ENCODE measurements around the gene P3H2.
A peak's percentile ranks its signal among the peaks of the same experiment; 100 is the strongest.
"Not testable (repeated sequence)": the region's sequence is repeated elsewhere in the genome, so short reads cannot be mapped to it uniquely, and the experiment has no call there.

P3H2 gene

DNA sequence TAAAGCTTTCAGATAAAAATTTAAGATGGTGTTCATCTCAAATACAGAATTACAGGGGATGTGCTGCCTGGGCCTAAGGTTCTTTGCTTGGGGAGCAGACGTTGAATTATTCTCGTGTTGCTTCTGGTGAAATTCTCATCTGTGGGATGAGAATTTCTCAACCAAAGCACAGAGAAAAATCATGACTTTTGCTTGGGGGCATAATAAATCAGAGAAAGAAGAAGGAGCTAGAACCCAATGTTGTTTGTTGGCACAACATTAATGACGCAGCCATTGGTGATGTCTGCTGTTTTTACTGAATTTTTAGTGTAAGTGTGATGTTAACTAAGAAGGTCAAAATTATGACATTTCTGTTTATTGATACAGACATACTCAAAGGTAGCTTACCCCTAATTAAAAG lies 35.7 kb downstream of the P3H2 start:
- no peak for DNase-seq (ENCODE audit: low spot score)

DNA sequence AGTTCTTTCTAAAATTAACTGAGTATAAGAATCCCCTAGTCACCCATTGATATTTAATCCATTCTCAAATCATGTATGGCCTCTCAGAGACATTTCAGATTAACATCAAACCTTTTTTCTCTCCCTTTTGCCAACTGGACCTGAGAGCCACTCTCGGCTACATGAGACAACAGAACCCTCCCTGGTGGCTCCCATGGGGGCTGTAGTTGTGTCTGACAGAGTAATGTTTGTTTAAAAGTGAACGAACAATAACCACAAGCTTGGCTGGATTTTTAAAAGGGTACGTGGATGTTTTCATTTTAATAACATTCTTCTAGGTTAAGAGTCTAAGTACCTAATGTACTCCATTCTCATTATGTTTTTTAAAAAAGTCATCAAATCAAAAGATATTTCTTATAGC lies 37.1 kb downstream of the P3H2 start:
- no peak for DNase-seq (ENCODE audit: low spot score)

DNA sequence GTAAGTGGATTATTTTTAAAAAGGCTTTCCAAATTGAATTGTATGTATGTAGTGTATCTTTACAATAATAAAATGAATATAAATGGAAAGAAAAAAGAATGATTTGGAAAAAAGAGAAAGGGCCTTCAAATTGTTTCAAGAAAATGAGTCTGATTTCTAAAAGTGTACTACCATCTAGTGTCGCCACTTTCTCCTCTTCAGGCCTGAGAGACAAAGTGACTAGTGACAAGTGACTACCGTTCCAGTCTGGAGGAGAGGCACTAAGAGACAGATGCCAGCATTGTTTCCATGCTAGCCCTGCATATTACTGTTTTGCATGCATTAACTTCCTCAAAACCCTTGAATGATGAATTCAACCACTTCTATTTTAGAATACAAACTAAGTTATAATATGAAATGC lies 39.3 kb downstream of the P3H2 start:
- no peak for DNase-seq (ENCODE audit: low spot score)

DNA sequence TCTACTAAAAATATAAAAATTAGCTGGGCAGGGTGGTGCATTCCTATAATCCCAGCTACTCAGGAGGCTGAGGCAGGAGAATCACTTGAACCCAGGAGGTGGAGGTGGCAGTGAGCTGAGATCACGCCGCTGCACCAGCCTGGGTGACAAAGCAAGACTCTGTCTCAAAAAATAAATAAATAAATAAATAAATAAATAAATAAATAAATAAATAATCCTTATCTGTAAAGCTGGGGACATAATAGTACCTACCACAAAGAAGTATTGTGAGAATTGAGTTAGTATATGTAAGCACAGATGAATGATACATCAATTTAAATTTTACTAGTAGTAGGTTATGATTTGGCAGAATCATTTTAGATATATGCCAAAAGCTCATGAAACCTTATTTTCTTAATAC lies 41.5 kb downstream of the P3H2 start:
- DNase-seq (ENCODE audit: low spot score) = not testable (repeated sequence)

DNA sequence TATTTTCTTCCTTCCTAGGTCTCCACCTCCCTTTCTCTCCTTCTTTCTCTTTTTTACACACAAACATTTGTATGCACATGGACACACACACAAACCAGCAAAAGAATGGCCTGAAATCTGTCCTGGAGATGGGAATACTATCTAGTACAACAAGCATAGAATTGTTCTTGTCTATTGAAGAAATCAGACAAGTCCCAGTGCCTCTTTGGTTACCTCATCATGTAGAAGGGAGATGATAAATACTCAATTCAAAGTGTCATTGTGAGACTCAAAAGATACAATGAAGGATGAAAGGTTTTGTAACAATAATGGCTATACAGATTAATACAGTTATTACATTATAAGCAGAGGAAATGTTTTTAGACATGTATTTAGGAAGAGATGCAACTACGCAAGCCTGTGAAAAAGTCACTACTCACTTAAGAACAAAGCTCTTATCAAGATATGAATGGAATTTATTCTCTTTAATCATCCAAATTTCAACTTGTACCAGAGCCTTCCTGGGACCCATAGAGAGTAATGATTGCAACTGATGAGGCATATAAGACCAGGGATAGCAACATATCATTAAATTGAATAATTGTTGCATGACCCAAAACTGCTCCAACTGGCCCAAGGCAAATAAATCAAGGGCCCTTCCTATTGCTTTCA lies 43.2 kb downstream of the P3H2 start:
- no peak for DNase-seq (ENCODE audit: low spot score)

DNA sequence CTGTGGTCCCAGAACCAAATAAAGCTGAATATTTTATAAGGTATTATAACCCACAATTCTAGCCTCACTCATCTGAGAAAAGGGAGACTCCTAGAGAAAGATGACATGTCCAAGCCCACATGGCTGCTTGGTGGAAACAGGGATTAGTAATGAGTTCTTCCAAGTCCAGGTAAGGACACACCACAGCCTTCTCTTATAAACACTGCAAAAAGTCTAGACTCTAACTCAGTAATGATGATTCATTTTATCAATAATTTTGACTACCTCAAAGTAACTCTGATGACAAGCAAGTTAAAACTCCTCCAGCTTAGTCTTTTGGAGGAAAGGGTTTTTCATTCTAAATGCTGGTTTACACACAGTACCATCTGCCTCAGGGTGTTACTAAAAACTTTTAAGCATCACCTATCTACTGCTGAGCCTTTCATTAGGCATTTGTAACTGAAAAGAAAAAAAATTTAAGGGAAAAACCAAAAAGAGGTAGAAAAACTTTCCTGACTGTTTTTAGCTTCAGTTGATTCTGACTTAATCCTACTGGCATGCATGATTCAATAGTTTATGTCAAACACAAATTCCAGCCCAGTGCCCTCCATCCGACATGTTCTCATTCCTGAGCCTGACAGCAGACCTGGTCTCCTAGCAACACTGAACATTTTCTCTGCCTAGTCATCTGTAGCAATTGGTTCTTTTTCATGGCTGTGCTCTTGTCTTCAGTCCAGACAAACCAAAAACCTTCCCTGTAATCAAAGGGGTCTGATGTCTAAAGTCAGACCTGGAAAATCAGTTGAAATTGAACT lies 43.9 kb downstream of the P3H2 start:
- DNase-seq (ENCODE audit: low spot score) = peak; percentile 86

DNA sequence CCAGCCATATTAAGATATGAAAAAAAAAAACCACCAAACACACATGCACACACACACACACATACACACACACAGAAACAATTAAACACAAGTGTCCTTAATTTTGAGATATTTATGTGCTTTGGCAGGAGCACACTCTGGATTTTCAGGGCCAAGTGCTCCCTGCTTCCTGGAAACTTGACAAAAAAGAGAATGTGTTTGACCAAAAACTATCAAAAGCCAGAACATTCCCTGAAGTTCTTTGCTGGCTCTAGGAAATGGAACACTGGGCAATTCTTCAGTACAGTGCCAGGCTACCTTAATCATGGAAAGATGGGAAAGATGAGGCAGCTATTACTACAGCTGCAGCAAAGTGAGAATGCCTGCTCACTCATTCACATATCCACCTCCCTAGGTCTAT lies 44.6 kb downstream of the P3H2 start:
- DNase-seq (ENCODE audit: low spot score) = no peak

DNA sequence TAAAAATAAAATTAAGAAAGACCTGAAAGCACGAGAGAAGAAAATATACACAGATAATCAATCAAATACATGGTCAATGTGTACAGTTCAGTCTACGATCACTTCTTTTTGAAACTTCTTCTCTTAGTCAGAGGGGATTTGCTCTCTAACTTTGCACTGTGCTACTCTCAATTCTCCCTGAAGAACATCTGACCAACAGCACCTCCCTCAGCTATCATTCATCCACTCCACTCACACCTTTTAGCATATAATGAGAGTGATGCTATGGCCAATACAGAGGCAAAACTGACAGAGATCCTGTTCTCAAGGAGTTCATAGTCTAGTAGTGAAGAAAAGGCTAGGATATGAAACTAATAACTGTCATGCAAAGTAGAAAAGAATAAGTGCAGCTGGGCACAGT lies 45.9 kb downstream of the P3H2 start:
- no peak for DNase-seq (ENCODE audit: low spot score)

DNA sequence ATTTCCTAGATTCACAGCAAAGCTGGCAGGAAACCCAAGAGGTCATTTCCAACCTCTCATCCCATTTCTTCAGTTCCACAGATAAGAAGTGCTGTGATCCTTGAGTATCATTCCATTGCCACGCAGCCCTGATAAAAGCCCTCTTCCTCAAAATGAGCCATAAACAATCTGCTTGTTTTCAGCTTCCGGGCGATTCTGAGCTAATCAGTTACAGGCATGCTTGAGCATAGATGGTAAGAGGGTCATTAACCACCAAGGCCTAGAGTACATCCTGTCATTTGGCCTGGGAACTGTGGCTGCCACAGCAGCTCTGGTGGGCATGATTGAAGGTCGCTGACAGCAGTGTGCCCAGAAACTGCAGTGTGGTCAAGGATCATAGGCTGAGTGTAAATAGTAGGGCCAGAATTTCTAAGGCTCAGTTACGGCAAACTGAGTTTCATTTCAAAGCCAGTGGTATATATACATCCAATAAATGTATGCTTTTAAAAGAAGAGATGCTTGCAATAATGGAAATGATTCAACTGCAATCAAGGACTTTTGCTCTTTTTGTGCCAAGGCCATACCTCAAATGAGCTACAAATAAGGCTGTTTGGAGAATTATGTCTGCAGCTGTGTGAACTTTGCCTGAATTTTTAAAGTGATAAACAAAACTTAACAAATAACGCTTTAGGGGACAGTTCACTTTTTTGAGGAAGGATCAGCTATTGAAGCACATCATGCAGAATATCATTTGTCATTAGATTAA lies 47.3 kb downstream of the P3H2 start:
- no peak for DNase-seq (ENCODE audit: low spot score)

DNA sequence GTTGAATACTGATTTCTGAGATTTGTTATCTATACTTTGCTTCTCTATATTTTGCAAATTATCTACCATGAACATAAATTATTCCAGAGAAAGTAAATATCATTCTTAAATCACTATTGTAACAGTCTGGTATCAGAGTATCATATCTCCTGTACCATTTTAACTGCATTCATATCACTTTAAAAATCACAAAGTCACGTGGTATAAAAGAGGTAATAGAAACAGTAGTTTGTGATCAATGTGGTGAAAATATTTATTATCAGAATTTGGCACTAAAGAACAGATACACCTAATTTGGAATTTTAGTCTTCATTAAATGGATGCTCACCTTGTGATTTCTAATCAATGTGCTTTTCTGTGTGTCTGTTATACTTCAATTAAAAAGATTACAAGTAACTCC lies 47.8 kb downstream of the P3H2 start:
- DNase-seq (ENCODE audit: low spot score) = no peak

DNA sequence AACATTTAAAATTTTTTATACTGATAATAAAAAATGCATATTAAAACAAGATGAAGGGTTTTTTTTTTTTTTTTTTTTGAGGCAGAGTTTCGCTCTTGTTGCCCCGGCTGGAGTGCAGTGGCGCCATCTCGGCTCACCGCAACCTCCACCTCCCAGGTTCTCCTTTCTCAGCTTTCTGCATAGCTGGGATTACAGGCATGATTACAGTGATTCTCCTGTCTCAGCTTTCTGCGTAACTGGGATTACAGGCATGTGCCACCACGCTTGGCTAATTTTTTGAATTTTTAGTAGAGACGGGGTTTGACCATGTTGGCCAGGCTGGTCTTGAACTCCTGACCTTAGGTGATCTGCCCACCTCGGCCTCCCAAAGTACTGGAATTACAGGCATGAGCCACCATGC lies 48.8 kb downstream of the P3H2 start:
- not testable (repeated sequence) for DNase-seq (ENCODE audit: low spot score)

DNA sequence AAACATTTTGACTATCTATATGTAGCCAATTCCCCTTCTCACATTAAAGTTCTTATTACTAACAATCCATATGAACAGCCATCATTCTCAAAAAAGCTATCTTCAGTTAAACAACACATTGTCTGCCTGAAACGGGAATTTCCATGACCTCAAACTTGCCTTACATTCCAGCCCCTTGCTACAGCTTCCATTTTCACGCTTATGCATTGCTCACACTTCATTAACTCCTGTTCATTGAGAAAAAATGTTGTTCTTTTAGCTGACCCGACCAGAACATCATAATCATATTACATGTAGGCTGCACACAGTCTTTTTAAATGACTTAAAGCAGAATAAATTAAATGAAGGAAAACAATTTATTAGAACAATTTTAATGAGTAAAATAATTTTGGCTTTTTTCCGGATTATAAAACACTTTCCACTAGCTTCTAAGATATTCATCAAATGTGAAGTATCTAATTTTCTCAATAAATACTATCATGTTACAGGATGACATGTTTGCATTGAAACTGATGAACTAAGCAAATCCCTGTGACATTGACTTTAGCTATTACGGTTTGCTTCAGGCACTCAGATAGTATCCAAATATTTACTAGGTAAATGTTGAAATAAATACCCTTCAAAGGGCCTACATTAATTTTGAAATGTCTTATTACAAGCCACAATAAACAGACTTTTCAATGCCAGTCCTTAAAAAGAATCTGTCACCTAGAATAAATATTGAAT lies 49.9 kb downstream of the P3H2 start:
- DNase-seq (ENCODE audit: low spot score) = no peak

DNA sequence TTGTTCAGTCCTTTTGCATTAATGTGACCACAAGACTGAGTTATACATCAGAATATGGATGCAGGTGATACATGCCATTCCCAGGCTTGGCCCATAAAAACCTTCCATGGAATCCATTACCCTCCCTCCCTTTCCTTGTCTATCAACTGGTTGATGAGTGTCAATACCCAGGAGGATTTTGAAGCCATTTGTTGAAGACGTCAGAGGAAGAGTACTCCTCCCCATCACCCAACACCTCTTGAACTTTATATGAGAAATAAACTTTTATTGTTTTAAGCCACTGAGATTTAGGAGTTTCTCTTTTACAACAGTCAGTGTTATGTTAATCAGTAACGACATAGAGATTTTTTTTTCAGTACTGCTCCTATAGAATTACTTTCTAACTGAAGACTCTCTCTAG lies 55.5 kb downstream of the P3H2 start:
- DNase-seq (ENCODE audit: low spot score) = no peak

DNA sequence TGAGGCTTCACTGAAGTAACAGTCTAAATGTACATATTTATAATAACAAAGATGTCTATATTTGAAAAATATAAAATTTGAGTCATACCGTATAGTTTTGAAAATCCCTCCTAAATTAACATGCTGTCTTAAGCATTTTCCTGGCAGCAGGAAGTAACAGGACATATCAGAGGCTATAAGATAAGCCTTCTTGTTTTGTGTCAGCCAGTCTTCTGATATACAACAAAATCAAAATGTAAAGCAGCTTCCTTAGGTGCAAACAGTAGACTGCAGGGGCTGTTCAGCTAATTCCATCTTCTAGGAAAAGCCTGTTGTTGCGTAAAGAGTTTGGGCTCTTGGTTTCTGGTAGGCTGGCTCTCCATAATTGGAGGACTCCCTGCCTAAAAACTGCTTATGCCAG lies 56.0 kb downstream of the P3H2 start:
- DNase-seq (ENCODE audit: low spot score) = no peak

DNA sequence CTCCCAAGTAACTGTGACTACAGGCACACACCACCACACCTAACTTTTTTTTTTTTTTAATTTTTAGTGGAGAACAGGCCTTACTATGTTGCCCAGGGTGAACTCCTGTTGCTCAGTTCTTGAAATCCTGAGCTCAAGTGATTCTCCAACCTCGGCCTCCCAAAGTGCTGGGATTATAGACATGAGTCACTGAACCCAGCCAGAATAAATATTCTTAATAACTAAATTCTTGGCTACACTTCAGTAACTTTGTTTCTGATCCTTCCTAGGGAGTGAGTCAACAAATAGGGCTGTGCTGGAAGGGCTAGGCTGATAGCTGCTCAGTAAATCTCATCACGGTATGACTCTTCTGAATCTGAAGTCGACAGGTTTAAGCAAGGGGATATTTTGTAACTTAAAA lies 56.6 kb downstream of the P3H2 start:
- DNase-seq (ENCODE audit: low spot score) = peak; percentile 53

DNA sequence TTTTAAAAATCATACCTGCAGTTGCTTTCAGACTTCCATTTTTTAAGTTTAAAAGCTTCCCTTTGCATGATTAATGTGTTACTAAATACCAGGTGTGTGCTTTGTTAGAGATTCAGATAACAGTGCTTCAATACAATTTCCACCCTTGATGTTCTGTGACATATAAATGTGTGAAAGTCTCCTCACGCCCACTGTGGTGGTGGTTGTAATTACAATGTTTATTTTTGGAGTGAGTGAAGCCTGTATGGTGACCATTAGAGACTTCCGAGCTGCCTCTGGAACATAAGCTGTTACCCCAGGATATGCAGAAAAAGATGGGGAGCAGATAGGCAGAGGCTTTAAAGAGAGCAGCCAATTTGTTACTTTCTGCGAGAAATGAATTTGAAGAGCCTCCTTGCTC lies 57.2 kb downstream of the P3H2 start:
- DNase-seq (ENCODE audit: low spot score) = no peak

DNA sequence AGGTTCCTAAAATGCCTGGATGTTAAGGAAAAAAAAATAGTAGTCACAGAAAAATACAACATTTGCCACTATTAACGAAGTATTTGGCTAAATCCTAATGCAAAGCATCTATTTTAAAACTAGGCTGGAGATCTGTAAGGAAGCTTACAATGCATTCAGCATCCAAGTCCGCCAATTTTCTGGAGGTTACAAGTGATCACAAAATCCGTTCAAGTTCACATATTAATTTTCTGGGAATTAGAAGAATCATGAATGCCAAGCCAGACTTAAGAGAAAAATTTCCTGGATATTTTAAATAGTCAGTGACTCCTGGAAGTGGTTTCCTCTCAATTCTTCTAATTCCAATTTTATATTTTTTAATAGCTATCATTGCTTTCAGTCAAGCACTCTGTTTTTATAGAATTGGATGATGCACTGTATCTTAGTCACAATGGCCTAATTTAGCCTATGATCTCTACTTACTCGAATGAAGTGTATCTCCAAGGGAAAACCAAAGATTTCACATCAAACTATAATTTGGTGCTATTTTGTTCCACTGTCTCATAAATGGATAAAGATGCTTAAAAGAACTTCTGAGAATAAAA lies 60.4 kb downstream of the P3H2 start:
- DNase-seq (ENCODE audit: low spot score) = no peak

DNA sequence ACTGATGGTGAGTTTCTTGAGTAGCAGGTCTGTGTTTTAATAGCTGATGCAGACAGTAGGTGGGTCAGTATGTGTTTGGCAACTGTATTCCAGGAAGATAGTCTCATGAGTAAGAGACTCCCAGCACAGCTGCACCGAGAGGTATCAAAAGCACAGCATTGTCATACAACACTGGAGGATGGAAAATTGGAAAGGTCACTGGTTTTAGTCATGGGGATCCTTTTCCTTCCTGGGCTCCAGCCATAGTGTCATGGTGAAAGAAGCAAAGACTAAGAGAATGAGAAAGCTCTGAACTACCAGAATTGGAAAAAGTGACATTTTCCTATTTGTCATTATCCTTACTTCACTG lies 61.5 kb downstream of the P3H2 start:
- DNase-seq (ENCODE audit: low spot score) = no peak

DNA sequence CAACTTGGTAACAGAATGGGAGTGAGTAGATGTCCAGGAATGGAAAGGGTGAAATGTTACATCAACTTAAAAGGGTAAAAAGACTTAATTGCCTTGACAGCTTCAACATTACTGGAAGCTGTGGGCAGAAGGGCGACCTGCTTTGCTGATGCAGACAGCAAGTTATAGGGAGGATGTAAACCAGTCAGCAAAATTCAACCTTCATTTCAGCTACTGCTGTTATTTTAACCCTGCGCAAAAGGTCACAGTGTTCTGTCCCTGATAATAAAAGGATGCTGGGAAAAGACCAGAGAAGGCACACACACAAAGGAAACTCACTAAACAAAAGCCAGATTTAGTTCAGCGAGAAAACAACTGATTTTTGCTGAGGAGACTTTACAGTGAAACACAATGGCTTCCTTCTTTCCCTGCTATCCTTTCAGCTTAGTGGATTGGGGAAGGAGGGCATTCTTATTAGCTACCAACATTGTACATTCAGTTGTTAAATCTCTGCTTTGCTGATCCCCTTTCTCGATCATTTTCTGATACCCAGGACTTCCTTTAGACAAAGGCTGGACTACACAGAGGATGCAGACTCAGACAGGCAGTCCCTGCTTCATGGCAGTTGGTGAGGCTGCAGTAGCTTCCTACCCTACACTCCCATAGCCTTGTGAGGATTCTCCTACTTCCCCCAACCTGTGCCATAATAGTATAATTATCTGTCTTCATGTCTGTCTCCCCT lies 62.0 kb downstream of the P3H2 start:
- no peak for DNase-seq (ENCODE audit: low spot score)

DNA sequence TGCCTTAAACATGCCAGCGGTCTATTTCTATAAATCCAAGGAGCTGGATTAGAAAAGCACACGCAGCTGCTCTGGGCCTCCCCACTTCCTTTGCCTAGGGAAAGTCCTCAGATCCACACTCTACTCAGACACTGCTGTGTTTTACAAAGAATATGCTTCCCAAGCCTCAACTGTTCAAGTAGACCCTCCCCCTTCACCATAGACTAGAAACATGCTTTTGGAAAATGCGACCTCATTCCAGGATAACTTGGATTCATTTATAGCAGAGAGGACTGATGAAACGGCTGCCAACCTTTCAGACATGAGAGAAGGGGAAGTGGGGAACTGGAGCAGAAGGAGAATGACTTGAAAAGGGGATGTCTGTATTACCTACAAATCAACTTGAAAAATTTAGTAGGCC lies 64.0 kb downstream of the P3H2 start:
- DNase-seq (ENCODE audit: low spot score) = no peak

DNA sequence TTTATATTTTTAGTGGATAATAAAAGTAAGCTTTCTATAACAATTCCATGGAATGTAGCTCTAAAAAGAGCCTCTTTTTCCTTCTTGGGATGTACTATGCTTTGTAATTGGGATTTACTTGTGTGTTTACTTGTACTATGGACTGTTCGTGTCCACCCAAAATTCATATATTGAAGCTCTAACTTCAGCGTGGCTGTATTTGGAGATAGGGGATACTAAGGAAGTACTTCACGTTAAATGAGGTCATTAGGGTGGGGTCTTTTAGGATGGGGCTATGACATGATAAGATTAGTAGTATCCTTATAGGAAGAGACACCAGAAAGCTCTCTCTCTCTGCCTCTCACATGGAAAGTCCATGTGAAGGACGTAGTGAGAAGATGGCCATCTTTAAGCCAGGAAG lies 64.9 kb downstream of the P3H2 start:
- no peak for DNase-seq (ENCODE audit: low spot score)
